ENCODE results near the gene NT5M. TPM values are rescaled to one million over a fixed set of nuclear protein-coding genes. Genes with fewer than 3 reads are reported as not detected.

The NT5M gene
- total RNA-seq, 4 donors from 2014 or later, result 1.7 to 3.1 (median 2.3) TPM

DNA sequence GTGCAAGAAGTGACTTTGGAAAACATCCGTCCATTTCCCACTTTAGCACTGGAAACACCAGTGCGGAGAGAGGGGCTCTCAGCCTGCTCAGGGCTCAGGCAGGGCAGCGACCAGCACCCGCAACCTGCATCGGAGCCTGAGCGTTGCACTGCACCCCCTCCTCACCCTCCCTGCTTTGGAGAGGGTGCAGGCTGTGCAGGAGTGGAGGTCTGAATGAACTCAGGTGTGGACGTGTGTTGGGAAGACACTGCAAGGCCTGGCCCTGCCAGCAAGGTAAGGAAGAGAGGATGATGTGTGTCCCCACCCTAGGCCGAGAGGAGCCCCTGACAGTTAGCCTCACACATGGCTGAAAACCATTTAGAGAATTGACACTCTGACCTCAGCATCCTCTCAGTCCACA lies 81.8 kb downstream of the NT5M start:
- H3K36me3 ChIP-seq, result no peaks in the 10 kb centered on the region
- no peak for DNase-seq
- no peaks in the 10 kb centered on the region for H3K9me3 ChIP-seq
- peaks cover 0 to 22% (median 5%) of the 10 kb centered on the region in 3 donors for H3K4me1 ChIP-seq
- H3K27ac ChIP-seq, result no peak overlapping the region
- intact Hi-C loops (cut with DNase I), result no loop called here
- WGBS, 2 donors, result 80 to 100% methylated on average over 1 to 7 of the region's 8 CpGs
- TF ChIP-seq, protein P1, sequence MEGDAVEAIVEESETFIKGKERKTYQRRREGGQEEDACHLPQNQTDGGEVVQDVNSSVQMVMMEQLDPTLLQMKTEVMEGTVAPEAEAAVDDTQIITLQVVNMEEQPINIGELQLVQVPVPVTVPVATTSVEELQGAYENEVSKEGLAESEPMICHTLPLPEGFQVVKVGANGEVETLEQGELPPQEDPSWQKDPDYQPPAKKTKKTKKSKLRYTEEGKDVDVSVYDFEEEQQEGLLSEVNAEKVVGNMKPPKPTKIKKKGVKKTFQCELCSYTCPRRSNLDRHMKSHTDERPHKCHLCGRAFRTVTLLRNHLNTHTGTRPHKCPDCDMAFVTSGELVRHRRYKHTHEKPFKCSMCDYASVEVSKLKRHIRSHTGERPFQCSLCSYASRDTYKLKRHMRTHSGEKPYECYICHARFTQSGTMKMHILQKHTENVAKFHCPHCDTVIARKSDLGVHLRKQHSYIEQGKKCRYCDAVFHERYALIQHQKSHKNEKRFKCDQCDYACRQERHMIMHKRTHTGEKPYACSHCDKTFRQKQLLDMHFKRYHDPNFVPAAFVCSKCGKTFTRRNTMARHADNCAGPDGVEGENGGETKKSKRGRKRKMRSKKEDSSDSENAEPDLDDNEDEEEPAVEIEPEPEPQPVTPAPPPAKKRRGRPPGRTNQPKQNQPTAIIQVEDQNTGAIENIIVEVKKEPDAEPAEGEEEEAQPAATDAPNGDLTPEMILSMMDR (IDR thresholded peaks at IDR 0.05), result no peak
- TF ChIP-seq POLR2A (IDR thresholded peaks at IDR 0.05), result no peak
- H3K4me3 ChIP-seq, result no peak overlapping the region
- H3K27me3 ChIP-seq, result peaks cover 0 to 44% (median 0%) of the 10 kb centered on the region in 4 donors

DNA sequence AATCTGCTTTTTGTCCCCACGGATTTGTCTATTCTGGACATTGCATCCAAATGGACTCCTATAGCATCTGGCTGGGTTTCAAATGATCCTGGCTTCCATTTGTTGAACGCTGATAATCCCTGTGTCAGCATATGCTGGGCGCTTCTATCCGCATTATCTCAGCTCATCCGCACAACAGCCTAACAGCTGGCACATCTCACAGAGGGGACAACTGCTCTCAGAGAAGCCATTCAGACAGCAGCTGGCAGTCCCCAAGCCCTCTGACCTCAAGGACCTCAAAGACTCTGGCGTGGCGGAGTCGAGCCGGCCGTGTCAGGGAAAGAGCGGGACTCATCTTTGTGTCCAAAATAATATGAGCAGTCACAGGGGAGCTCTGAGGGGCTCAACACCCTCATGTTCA lies 82.3 kb downstream of the NT5M start:
- no peak for DNase-seq
- WGBS, 2 donors, result 76 to 88% methylated on average over 7 to 11 of the region's 11 CpGs
- TF ChIP-seq, protein P1 (IDR thresholded peaks at IDR 0.05), result no peak
- no peak for TF ChIP-seq POLR2A (IDR thresholded peaks at IDR 0.05)

GRCh38 chr17:17386094-17386800 lies 83.1 kb downstream of the NT5M start:
- no peaks in the 10 kb centered on the region for H3K36me3 ChIP-seq
- no peak overlapping the region for H3K27ac ChIP-seq
- intact Hi-C loops (cut with DNase I), result no loop called here
- no peak for DNase-seq
- H3K9me3 ChIP-seq, result no peaks in the 10 kb centered on the region
- WGBS, 2 donors, result 82 to 89% methylated on average over 6 to 7 of the region's 15 CpGs
- no peak overlapping the region for H3K4me3 ChIP-seq
- peaks cover 0 to 22% (median 5%) of the 10 kb centered on the region in 3 donors for H3K4me1 ChIP-seq
- TF ChIP-seq, protein P1 (IDR thresholded peaks at IDR 0.05), result no peak
- TF ChIP-seq POLR2A (IDR thresholded peaks at IDR 0.05), result no peak
- peaks cover 0 to 34% (median 0%) of the 10 kb centered on the region in 4 donors for H3K27me3 ChIP-seq

More for the DNA sequence above, 82.3 kb downstream of the NT5M start:
- no peaks in the 10 kb centered on the region for H3K36me3 ChIP-seq
- intact Hi-C loops (cut with DNase I), result no loop called here
- peaks cover 0 to 22% (median 5%) of the 10 kb centered on the region in 3 donors for H3K4me1 ChIP-seq
- peaks cover 0 to 39% (median 0%) of the 10 kb centered on the region in 4 donors for H3K27me3 ChIP-seq
- H3K9me3 ChIP-seq, result no peaks in the 10 kb centered on the region
- no peak overlapping the region for H3K27ac ChIP-seq
- H3K4me3 ChIP-seq, result no peak overlapping the region

GRCh38 chr17:17387017-17387497 lies 83.9 kb downstream of the NT5M start:
- no peaks in the 10 kb centered on the region for H3K36me3 ChIP-seq
- peaks cover 0 to 22% (median 5%) of the 10 kb centered on the region in 3 donors for H3K4me1 ChIP-seq
- no peak overlapping the region for H3K4me3 ChIP-seq
- peaks cover 0 to 28% (median 0%) of the 10 kb centered on the region in 4 donors for H3K27me3 ChIP-seq
- intact Hi-C loops (cut with DNase I), result no loop called here
- H3K27ac ChIP-seq, result no peak overlapping the region
- 43 to 53% methylated on average over 7 of the region's 7 CpGs for WGBS, 2 donors
- TF ChIP-seq POLR2A (IDR thresholded peaks at IDR 0.05), result no peak
- TF ChIP-seq, protein P1 (IDR thresholded peaks at IDR 0.05), result no peak
- DNase-seq, result no peak
- no peaks in the 10 kb centered on the region for H3K9me3 ChIP-seq
